GM12891 (cell line): ENCODE data around the gene GOLT1A.

Source experiments
- POLR2A ChIP-seq: IDR thresholded peaks from 2 replicates; pipeline ENCODE4 v1.6.1; 2011; ENCODE audit warnings: low read depth, low read length, control low read depth
- POLR2AphosphoS5 ChIP-seq: IDR thresholded peaks from 2 replicates; pipeline ENCODE4 v1.6.1; 2011; ENCODE audit warnings: low read depth, low read length, control low read depth
- POU2F2 ChIP-seq: IDR thresholded peaks from 2 replicates; pipeline ENCODE4 v1.6.1; 2011; ENCODE audit warnings: low read depth, mild to moderate bottlenecking, control low read depth, low read length, moderate library complexity
- SPI1 ChIP-seq: IDR thresholded peaks from 2 replicates; pipeline ENCODE4 v1.6.1; 2011; ENCODE audit warnings: low read depth, low read length, control low read depth
- TAF1 ChIP-seq: IDR thresholded peaks from 2 replicates; pipeline ENCODE4 v1.6.1; 2011; ENCODE audit warnings: low read depth, low read length, control low read depth

- TF ChIP-seq TAF1 (no peak), POLR2AphosphoS5 (no peak), POLR2A (no peak), SPI1 (no peak), POU2F2 (no peak)
Observed at GRCh38 chr1:204206121-204206520, 7.7 kb downstream of the GOLT1A start.
